SU-DHL-6 (cell line): ENCODE data around the gene TMEM190.
A peak's percentile ranks its signal among the peaks of the same experiment; 100 is the strongest.

Source experiments
- EZH2phosphoT487 ChIP-seq: fragments of 200-600 bp; sonication (generic), shearing (Covaris generic); conservative IDR thresholded peaks from 2 replicates; pipeline ENCODE4 v1.6.1; 2018; ENCODE audit warnings: mild to moderate bottlenecking, antibody characterized with exemption, low read length, moderate library complexity, mixed read lengths
- TF ChIP-seq, protein P1 (sequence below): fragments of 200-600 bp; sonication (generic); IDR thresholded peaks from one replicate; pipeline ENCODE4 v1.5.1; 2017; ENCODE audit warnings: antibody characterized with exemption, mild to moderate bottlenecking, low read length, moderate library complexity; ENCODE audit not compliant: insufficient read depth, poor library complexity, severe bottlenecking

DNA sequence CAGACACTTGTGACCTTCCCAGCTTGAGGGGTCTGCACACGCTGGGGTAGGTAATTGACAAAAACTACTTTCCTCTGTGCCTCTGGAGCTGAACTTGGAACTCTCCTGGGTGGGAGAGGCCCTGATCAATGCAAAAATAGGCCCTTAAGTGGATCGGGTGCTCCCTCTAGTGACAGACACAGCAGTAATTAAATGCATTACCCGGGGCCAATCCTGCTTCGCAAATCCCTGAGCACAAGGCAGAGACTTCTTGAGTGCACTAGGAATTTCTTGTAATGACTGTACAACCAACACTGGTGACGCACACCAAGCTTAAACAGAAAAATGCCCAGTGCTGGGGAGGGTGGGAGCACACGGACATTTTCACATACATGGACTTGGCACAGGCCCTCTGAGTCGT is 41.6 kb downstream of the TMEM190 start:
- TF ChIP-seq, protein P1, sequence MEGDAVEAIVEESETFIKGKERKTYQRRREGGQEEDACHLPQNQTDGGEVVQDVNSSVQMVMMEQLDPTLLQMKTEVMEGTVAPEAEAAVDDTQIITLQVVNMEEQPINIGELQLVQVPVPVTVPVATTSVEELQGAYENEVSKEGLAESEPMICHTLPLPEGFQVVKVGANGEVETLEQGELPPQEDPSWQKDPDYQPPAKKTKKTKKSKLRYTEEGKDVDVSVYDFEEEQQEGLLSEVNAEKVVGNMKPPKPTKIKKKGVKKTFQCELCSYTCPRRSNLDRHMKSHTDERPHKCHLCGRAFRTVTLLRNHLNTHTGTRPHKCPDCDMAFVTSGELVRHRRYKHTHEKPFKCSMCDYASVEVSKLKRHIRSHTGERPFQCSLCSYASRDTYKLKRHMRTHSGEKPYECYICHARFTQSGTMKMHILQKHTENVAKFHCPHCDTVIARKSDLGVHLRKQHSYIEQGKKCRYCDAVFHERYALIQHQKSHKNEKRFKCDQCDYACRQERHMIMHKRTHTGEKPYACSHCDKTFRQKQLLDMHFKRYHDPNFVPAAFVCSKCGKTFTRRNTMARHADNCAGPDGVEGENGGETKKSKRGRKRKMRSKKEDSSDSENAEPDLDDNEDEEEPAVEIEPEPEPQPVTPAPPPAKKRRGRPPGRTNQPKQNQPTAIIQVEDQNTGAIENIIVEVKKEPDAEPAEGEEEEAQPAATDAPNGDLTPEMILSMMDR = peak; percentile 54
- TF ChIP-seq EZH2phosphoT487 = no peak
